ENCODE data around the gene AQP9.

GRCh38 chr15:58206151-58206550 is 68.0 kb downstream of the AQP9 start:
- TF ChIP-seq CTCF (conservative IDR thresholded peaks at IDR 0.05; ENCODE audit: low read depth, low read length) (no peak), EZH2 (IDR thresholded peaks at IDR 0.05; ENCODE audit: borderline replicate concordance, low read depth, low read length, poor library complexity, severe bottlenecking) (no peak)
